Measurements from ENCODE around the gene ARRB1.

DNA sequence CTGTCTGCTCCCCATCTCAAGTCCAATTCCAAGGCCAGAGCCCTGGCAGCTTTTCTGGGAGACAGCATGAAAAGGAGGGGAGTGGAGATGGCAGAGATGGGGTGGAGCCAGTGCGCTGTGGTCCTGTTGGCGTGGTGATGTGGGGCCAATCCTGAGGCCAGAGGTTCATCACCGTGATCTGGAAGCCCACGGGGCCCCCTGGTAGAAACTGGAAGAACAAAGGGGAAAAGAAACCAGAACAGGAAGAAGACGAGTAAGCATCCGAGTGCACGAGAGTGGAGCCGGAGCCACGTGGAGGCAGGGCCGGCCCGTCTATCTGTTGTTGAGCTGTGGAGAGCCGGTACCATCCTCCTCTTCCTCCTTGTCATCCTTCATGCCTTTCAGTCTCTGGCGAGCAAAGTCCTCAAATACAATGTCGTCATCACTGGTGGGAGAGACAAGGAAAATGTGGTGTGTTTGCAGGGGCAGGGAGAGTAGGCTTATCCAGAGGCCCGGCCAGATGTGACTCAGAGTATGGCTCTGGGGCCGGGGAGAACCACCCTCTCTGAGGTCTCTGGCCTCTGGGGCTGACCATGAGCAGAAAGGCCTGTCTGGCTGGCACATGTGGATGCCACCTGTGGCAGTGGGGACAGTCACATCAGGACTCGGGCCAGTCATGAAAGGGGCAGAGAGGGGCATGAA is 85.5 kb downstream of the ARRB1 start:
- TF ChIP-seq POLR2AphosphoS5 (IDR thresholded peaks at IDR 0.05) = no peak
- TF ChIP-seq, protein P1, sequence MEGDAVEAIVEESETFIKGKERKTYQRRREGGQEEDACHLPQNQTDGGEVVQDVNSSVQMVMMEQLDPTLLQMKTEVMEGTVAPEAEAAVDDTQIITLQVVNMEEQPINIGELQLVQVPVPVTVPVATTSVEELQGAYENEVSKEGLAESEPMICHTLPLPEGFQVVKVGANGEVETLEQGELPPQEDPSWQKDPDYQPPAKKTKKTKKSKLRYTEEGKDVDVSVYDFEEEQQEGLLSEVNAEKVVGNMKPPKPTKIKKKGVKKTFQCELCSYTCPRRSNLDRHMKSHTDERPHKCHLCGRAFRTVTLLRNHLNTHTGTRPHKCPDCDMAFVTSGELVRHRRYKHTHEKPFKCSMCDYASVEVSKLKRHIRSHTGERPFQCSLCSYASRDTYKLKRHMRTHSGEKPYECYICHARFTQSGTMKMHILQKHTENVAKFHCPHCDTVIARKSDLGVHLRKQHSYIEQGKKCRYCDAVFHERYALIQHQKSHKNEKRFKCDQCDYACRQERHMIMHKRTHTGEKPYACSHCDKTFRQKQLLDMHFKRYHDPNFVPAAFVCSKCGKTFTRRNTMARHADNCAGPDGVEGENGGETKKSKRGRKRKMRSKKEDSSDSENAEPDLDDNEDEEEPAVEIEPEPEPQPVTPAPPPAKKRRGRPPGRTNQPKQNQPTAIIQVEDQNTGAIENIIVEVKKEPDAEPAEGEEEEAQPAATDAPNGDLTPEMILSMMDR (IDR thresholded peaks at IDR 0.05) = no peak
